ENCODE results near the gene CRTAC1. TPM values are rescaled to one million over a fixed set of nuclear protein-coding genes. Genes with fewer than 3 reads are reported as not detected.

The CRTAC1 gene
- total RNA-seq, 1 donor from 2014 or later, result not detected

DNA sequence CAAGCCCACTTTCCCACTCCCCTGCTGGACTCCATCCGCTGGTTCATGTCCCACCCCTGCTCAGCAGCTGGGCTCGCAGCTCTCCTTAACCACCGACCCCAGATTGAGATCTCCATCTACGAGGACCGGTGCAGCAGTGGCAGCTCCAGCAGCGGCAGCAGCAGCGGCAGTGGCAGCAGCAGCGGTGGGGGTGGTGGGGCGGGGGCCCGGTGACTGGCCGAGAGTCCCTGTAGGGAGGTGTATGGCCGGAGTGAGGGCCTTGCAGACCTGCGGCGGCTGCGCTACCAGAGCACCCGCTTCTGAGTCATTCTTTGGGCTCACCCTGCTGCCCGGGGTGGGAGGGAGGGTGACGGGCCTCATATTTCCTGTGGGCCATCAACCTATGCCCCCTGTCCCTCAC lies 164.9 kb downstream of the CRTAC1 start:
- DNase-seq, result no peak
- no peak overlapping the region for H3K27ac Mint-ChIP-seq
- intact Hi-C loops (cut with micrococcal nuclease), result no loop called here
- H3K9me3 Mint-ChIP-seq, result no peaks in the 10 kb centered on the region
- peaks cover 6% of the 10 kb centered on the region for H3K27me3 Mint-ChIP-seq
- H3K4me1 Mint-ChIP-seq, result peaks cover 19% of the 10 kb centered on the region
- no peaks in the 10 kb centered on the region for H3K36me3 Mint-ChIP-seq (ENCODE audit: low read depth)
- H3K4me3 Mint-ChIP-seq, result no peak overlapping the region

DNA sequence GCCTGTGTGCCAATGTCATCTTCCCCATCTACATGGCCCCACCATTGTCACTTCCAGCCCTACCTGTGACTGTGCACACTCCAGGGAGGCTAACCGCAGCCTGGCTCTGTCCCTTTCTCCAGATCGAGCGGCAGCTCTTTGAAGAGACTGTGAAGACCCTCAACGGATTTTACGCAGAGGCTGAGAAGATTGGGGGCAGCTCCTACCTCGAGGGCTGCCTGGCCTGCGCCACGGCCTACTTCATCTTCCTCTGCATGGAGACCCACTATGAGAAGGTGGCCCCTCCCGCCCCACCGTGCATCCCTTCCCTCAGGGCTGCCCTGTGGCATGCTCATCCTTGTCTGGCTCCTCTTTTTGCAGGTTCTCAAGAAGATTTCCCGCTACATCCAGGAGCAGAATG lies 166.6 kb downstream of the CRTAC1 start:
- no peak for DNase-seq
- H3K27me3 Mint-ChIP-seq, result no peaks in the 10 kb centered on the region
- peaks cover 8% of the 10 kb centered on the region for H3K4me1 Mint-ChIP-seq
- intact Hi-C loops (cut with micrococcal nuclease), result no loop called here
- H3K9me3 Mint-ChIP-seq, result no peaks in the 10 kb centered on the region
- H3K36me3 Mint-ChIP-seq (ENCODE audit: low read depth), result no peaks in the 10 kb centered on the region
- H3K4me3 Mint-ChIP-seq, result no peak overlapping the region
- no peak overlapping the region for H3K27ac Mint-ChIP-seq

DNA sequence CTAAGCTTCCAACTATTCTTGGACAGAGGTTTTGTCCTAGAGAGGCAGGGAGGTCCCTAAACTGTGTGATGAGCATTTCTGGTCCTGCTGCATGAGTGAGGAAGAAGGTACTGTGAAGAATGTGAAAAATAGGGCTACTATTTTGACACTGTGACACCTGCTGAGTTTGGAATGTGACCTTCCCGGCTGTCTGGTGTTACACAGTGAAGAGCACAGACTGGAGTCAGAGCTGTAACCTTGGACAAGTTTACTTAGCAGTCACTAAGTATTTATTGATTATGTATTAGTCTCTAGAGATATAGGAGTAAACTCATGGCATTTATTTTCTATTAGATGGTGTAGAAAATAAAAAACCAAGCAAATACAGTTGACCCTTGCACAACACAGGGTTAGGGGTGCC lies 168.5 kb downstream of the CRTAC1 start:
- Mint-ChIP-seq H3K36me3 (ENCODE audit: low read depth) (no peaks in the 10 kb centered on the region), H3K4me1 (peaks cover 18% of the 10 kb centered on the region), H3K4me3 (no peak overlapping the region), H3K27me3 (no peaks in the 10 kb centered on the region), H3K27ac (no peak overlapping the region), H3K9me3 (no peaks in the 10 kb centered on the region)
- intact Hi-C loops (cut with micrococcal nuclease), result no loop called here
- DNase-seq, result no peak

DNA sequence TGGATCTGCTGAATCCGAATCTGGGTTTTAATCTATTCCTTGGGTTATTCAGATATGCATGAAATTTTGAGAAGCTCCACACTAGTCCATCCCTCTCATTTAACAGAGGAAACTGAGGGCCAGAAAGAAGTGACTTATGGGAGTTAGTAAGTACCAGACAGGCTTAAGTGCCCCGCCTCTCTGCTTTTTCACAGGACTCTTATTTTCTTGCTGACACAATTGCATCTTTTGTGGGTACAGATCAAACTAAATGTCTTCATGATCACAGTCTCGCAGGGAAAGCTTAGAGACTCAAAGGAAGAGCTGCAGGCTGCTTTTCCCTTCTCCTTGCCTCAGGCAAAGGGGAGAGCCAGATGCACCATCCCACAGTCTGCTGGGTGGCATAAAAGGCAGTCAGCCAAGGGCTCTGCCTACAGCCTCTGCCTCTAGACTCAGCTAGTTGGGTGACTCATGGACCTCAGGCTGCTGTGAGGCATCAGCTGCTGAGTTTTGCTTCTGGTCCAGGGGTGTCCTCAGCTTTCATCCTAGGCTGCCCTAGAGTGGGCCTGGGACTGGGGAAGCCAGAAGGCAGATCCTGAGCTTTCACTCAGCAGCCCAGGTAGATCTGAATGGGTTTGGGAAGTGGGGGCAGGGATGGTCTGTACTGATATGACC lies 169.2 kb downstream of the CRTAC1 start:
- H3K4me3 Mint-ChIP-seq, result no peak overlapping the region
- no peak overlapping the region for H3K27ac Mint-ChIP-seq
- H3K9me3 Mint-ChIP-seq, result no peaks in the 10 kb centered on the region
- DNase-seq, result no peak
- H3K36me3 Mint-ChIP-seq (ENCODE audit: low read depth), result no peaks in the 10 kb centered on the region
- H3K27me3 Mint-ChIP-seq, result no peaks in the 10 kb centered on the region
- H3K4me1 Mint-ChIP-seq, result peaks cover 21% of the 10 kb centered on the region
- intact Hi-C loops (cut with micrococcal nuclease), result no loop called here

DNA sequence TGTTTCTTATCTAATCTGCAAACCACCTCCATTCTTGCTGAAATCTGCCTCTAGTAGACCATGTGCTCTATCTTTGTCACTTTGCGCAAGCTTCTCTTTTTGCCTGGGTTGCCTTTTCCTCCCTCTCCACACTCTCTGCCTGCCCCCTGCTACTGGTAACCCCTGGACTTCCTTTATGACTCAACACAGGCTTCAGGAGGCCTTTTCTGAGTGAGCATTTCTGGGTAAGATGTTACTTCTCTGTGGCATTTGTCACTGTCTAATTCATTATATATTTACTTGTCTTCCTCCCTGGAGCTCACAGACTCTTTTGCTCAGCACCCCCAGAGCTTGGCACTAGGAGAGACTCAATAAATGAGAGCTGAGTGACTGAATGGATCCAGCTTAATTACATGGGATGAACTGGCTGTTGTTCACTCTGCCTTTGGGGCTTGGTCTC lies 172.4 kb downstream of the CRTAC1 start:
- intact Hi-C loops (cut with micrococcal nuclease), result loop anchor here (10.0 kb wide), 1 partner anchor 277 kb away; the partner anchor contains the start of gene R3HCC1L
- Mint-ChIP-seq H3K4me3 (no peak overlapping the region), H3K4me1 (peaks cover 22% of the 10 kb centered on the region), H3K27ac (peak overlapping the region; percentile 17), H3K9me3 (no peaks in the 10 kb centered on the region), H3K27me3 (peaks cover 1% of the 10 kb centered on the region), H3K36me3 (ENCODE audit: low read depth) (no peaks in the 10 kb centered on the region)
- peak; percentile 71 for DNase-seq

DNA sequence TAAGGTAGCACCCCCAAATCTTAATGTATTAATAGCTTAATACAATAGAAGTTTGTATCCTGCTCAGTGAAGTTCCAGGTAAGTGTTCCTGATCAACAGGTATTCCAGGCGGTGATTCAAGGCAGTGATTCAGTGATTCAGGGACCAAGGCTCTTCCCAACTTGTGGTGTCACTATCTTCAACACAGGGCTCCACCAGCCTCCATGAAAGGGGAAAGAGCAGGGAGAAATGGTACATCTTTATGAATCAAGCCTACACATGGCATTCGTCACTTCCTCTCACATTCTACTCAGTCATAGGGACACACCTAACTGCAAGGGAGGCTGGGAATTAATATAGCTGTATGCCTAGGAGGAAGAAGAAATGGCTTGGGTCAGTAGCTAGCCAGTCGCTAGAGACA lies 175.7 kb downstream of the CRTAC1 start:
- no peak for DNase-seq
- H3K27me3 Mint-ChIP-seq, result peaks cover 1% of the 10 kb centered on the region
- H3K4me1 Mint-ChIP-seq, result peaks cover 41% of the 10 kb centered on the region
- H3K36me3 Mint-ChIP-seq (ENCODE audit: low read depth), result no peaks in the 10 kb centered on the region
- H3K9me3 Mint-ChIP-seq, result no peaks in the 10 kb centered on the region
- no peak overlapping the region for H3K4me3 Mint-ChIP-seq
- intact Hi-C loops (cut with micrococcal nuclease), result loop anchor here (5.0 to 10.0 kb wide), 2 partner anchors 57 to 280 kb away; partner anchors contain the start of gene R3HCC1L
- H3K27ac Mint-ChIP-seq, result no peak overlapping the region

DNA sequence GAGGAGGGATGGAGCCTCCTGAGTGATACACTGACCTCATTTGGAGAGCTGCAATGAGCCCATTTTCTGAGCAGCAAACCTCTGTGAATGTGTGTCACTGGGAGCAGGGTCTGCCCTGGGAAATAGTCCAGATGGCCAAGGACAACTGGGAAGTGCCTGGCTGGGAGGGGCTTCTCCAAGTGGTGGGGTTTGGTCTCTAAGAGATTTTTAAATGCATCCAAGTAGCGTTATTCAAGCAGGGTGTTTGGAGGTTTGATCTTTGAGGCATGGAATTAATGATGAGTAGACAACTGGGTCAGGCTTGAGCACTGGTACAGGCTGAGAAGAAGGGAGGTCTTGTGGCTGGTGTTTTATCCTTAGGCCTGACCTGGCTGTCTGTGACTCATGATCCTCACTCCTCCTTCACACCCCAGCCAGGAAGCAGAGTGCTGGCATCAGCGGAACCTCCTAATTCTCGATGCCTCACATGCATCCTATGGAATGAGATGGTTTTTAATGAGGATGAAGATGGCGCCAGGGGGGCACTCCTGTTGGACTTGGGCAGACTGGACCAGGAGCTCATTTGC lies 177.5 kb downstream of the CRTAC1 start:
- H3K27me3 Mint-ChIP-seq, result peaks cover 7% of the 10 kb centered on the region
- DNase-seq, result no peak
- H3K4me1 Mint-ChIP-seq, result peaks cover 39% of the 10 kb centered on the region
- H3K36me3 Mint-ChIP-seq (ENCODE audit: low read depth), result no peaks in the 10 kb centered on the region
- no peak overlapping the region for H3K27ac Mint-ChIP-seq
- no peak overlapping the region for H3K4me3 Mint-ChIP-seq
- H3K9me3 Mint-ChIP-seq, result no peaks in the 10 kb centered on the region
- intact Hi-C loops (cut with micrococcal nuclease), result loop anchor here (5.0 to 10.0 kb wide), 2 partner anchors 56 to 282 kb away; partner anchors contain the start of gene R3HCC1L

DNA sequence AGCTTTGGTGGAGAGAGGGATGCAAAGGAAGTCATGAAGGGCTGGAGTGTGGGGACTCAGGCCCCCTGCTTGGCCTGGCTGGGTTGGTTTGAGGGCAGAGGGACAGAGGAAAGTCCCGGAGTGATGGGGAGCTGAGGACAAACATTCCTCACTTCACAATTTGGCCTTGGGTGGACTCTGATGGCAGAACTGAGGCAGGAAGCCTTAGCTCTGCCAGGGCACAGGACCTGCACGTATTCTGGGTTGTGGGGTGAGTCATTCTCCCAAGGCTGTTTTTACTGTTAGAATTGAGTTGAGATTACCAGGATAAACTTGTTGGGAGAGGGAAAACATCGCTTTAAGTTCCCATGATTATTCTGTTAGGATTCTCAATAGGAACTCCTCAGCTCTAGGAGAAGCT lies 178.1 kb downstream of the CRTAC1 start:
- intact Hi-C loops (cut with micrococcal nuclease), result loop anchor here (5.0 to 10.0 kb wide), 2 partner anchors 55 to 283 kb away; partner anchors contain the start of gene R3HCC1L
- no peaks in the 10 kb centered on the region for H3K36me3 Mint-ChIP-seq (ENCODE audit: low read depth)
- peak overlapping the region; percentile 38 for H3K27ac Mint-ChIP-seq
- H3K4me1 Mint-ChIP-seq, result peaks cover 36% of the 10 kb centered on the region
- no peak for DNase-seq
- peaks cover 7% of the 10 kb centered on the region for H3K27me3 Mint-ChIP-seq
- peak overlapping the region; percentile 34 for H3K4me3 Mint-ChIP-seq
- H3K9me3 Mint-ChIP-seq, result no peaks in the 10 kb centered on the region

DNA sequence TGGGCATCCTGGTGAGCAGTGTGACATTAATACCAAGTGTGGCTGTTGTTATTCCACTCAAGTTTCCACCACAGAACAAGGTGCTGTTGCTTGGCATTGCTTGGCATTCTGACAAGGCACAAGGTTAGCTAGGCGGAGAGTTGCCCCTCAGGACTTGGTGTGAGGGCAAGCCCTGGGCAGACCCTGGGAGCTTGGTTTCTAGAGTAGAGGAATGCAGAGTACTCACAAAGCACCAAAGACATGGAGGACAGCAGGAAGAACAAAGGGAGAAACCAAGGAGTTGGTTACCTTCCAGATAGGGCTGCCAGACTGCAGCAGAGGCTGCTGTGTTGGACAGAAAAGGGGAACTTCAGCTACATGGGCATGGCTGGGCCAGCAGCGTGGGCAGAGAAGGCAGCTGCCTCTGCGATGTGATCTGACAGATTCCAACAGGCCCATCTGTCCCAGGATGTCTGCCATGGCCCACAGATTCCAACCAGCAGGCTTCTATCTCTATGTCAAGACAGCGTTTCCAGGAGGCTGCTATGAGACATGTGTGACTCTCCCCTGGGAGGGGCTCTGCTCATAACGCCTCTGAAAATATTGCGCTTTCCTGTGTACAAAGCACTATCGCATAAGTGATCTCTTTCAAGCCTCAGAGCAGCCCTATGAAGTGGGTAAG lies 178.9 kb downstream of the CRTAC1 start:
- H3K36me3 Mint-ChIP-seq (ENCODE audit: low read depth), result no peaks in the 10 kb centered on the region
- H3K27me3 Mint-ChIP-seq, result peaks cover 7% of the 10 kb centered on the region
- H3K27ac Mint-ChIP-seq, result no peak overlapping the region
- peaks cover 34% of the 10 kb centered on the region for H3K4me1 Mint-ChIP-seq
- peak; percentile 78 for DNase-seq
- H3K4me3 Mint-ChIP-seq, result peak overlapping the region; percentile 86
- H3K9me3 Mint-ChIP-seq, result no peaks in the 10 kb centered on the region
- intact Hi-C loops (cut with micrococcal nuclease), result loop anchor here (2.0 to 10.0 kb wide), 3 partner anchors 17 to 283 kb away; partner anchors contain the start of gene R3HCC1L

DNA sequence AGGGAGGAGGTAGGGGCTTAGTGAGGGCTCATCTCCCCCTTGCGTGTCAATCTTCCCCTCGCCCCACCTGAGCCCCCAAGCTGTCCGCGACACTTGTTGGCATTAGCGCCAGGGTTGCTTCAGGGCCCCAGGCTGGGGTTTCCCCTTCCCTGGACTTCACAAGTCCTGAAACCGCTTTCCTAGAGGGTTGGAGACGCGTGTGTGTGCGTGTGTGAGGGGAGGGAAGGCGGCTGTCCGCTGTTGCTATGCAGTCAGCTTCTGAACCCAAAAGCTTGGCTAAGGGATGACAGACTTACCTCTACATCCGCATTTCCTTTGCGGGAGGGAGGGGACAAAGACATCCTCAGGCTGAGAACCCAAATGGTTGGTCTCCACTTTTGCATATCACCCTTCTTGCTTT lies 180.0 kb downstream of the CRTAC1 start:
- no peaks in the 10 kb centered on the region for H3K36me3 Mint-ChIP-seq (ENCODE audit: low read depth)
- no peak overlapping the region for H3K27ac Mint-ChIP-seq
- no peaks in the 10 kb centered on the region for H3K9me3 Mint-ChIP-seq
- H3K27me3 Mint-ChIP-seq, result peaks cover 7% of the 10 kb centered on the region
- H3K4me1 Mint-ChIP-seq, result peaks cover 34% of the 10 kb centered on the region
- intact Hi-C loops (cut with micrococcal nuclease), result loop anchor here (2.0 to 10.0 kb wide), 3 partner anchors 18 to 284 kb away; partner anchors contain the start of gene R3HCC1L
- H3K4me3 Mint-ChIP-seq, result peak overlapping the region; percentile 86
- DNase-seq, result peak; percentile 74

DNA sequence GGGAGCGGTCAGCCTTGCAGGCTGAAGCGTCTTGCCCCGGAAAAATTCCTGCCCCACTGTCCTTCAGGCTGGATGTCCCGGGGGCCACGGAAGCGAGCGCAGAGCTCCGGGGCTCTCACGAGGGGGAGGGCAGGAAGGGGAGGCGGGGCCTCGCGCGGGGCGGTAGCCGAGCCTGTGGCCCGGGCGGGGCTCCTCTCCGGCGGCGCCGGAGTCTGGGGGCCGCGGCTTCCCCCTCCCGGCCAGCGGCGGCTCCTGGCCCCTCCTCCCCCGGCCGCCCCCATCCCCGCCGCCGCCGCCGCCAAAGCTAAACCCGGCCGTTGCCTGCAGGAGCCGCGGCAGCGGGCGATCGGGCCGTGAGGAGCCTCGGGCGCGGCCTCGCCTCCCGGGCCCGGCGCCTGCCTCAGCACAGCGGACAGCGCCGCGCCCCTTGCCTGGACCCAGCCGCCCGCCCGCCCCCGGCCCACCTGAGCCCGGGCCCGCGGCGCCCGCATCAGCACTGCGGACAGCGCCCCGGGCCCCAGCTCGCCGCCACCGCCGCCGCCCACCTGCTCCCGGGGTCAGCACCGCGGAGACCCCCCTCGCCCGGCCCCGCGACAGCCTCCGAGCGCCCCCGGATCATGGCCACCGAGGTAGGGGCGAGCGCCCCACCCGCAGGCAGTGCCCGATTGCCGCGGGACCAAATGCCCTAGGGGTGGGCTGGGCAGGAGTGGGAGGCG lies 180.6 kb downstream of the CRTAC1 start, which contains the start of gene GOLGA7B:
Gene GOLGA7B, plus strand, starts transcription at position 157 of the 716 bp plus-strand sequence. Its CDS starts 461 bp downstream, at position 618.
- Mint-ChIP-seq H3K4me3 (peak within 1 kb of the TSS; percentile 94), H3K4me1 (peaks cover 34% of the 10 kb centered on the region), H3K27me3 (peaks cover 7% of the 10 kb centered on the region), H3K27ac (peak within 1 kb of the TSS; percentile 79), H3K36me3 (ENCODE audit: low read depth) (no peaks in the 10 kb centered on the region), H3K9me3 (no peaks in the 10 kb centered on the region)
- DNase-seq, result peak; percentile 92
- intact Hi-C loops (cut with micrococcal nuclease), result loop anchor here (2.0 to 10.0 kb wide), 3 partner anchors 19 to 285 kb away; partner anchors contain the start of gene R3HCC1L

DNA sequence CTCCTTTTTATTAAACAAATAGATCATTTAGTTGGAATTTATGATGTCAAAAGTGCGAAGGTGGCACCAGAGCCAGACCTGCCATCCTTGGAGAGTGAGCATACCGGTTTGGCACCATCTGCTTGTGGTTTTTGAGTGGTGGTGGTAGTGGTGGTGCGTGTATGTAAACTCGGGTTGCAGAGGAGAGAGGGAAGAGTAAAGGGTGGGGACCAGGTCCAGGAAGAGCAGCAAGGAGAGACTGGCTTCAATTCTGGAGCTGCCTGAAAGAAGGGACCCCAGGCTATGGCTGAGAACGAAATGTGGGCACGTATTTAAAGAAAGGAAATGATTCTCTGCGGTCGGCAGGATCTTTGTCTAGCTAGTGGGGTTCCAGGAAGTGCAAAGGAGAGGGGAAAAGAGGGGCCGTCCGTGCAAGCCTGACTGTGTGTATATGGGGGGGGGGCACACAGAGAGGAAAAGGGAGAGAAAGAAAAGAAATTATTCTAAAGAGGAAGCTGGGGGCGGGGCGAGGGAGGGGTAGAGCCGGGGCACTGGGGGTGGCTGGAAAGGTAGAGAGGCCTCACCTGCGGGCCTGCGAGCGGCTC lies 181.2 kb downstream of the CRTAC1 start:
- Mint-ChIP-seq H3K9me3 (no peaks in the 10 kb centered on the region), H3K27ac (peak overlapping the region; percentile 79), H3K4me1 (peaks cover 34% of the 10 kb centered on the region), H3K4me3 (peak overlapping the region; percentile 94), H3K36me3 (ENCODE audit: low read depth) (no peaks in the 10 kb centered on the region), H3K27me3 (peaks cover 5% of the 10 kb centered on the region)
- no peak for DNase-seq
- intact Hi-C loops (cut with micrococcal nuclease), result no loop called here

DNA sequence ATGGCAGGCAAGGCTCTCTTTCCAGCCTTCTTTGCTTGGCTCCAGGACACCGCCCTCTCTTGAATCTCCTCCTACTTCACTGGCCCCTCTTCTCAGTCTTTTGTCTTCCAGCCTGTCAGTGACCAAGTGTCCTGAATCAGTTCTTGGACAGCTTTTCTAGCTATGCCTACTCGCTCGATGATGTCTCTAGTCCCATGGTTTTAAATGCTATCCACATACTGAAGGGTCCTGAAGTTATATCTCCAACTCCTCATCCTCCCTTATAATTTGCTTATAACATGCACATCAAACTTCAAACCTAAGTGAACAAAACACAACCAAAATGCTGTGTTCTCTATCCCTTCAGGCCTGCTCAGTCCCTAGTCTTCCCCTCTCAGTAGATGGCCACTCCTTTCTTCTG lies 185.7 kb downstream of the CRTAC1 start:
- no peak overlapping the region for H3K4me3 Mint-ChIP-seq
- no peak overlapping the region for H3K27ac Mint-ChIP-seq
- no peak for DNase-seq
- H3K27me3 Mint-ChIP-seq, result peaks cover 9% of the 10 kb centered on the region
- H3K9me3 Mint-ChIP-seq, result no peaks in the 10 kb centered on the region
- intact Hi-C loops (cut with micrococcal nuclease), result no loop called here
- peaks cover 16% of the 10 kb centered on the region for H3K4me1 Mint-ChIP-seq
- no peaks in the 10 kb centered on the region for H3K36me3 Mint-ChIP-seq (ENCODE audit: low read depth)
